Activated CD4-positive, alpha-beta T cell treated with anti-CD3 and anti-CD28 coated beads, Interleukin-2, amount 10 ng/mL, durations not matched to agents 7 days and 5 days (primary cell): ENCODE measurements around the gene TH. TPM values are rescaled to one million over a fixed set of nuclear protein-coding genes. Genes with fewer than 3 reads are reported as not detected.

ENCODE experiments used
- CTCF ChIA-PET: fragments of 350-600 bp; sonication (Branson Sonifier 250); formaldehyde crosslinking; loops from one replicate; lab custom pipeline; 2021; ENCODE audit warnings: antibody characterized with exemption; lab: Charles Lee
- POLR2A ChIA-PET: fragments of 350-600 bp; sonication (Branson Sonifier 250); formaldehyde crosslinking; loops from one replicate; lab custom pipeline; 2021; ENCODE audit warnings: antibody characterized with exemption; lab: Charles Lee
- DNase-seq: peaks from one replicate; pipeline ENCODE4 v3.0.0-alpha.2; 2020
- H3K27ac Mint-ChIP-seq: one replicate; pipeline ENCODE4 v1.8.0; 2021; ENCODE audit warnings: mild to moderate bottlenecking, moderate library complexity, mixed read lengths
- H3K27me3 Mint-ChIP-seq: one replicate; pipeline ENCODE4 v1.8.0; 2021; ENCODE audit warnings: mixed read lengths
- H3K36me3 Mint-ChIP-seq: one replicate; pipeline ENCODE4 v1.8.0; 2021; ENCODE audit warnings: low read depth, mixed read lengths
- H3K4me1 Mint-ChIP-seq: one replicate; pipeline ENCODE4 v1.8.0; 2021; ENCODE audit warnings: mixed read lengths
- H3K4me3 Mint-ChIP-seq: one replicate; pipeline ENCODE4 v1.8.0; 2021; ENCODE audit warnings: mild to moderate bottlenecking, moderate library complexity, mixed read lengths
- H3K9me3 Mint-ChIP-seq: one replicate; pipeline ENCODE4 v1.8.0; 2021; ENCODE audit warnings: mixed read lengths
- total RNA-seq, 2 experiments: library from RNA; stranded (reverse); gene quantifications; one replicate each; pipeline ENCODE4 v1.2.3, GENCODE V29; 2021

The TH gene
- total RNA-seq, 2 experiments from 2014 or later = not detected

- Mint-ChIP-seq H3K4me1 (peaks cover 2% of the 10 kb centered on the region), H3K36me3 (no peaks in the 10 kb centered on the region), H3K27me3 (peaks cover 45% of the 10 kb centered on the region), H3K9me3 (no peaks in the 10 kb centered on the region), H3K27ac (no peak overlapping the region), H3K4me3 (no peak overlapping the region)
- ChIA-PET CTCF (interaction anchor here (1.2 to 2.6 kb wide), 2 partner anchors 15 to 31 kb away, joined by 3 to 12 read pairs; no protein-coding TSS in a partner anchor), POLR2A (no interaction called here)
- no peak for DNase-seq
Measured at GRCh38 chr11:2135648-2136201, 35.9 kb downstream of the TH start.

- DNase-seq = no peak
- no peak overlapping the region for H3K4me3 Mint-ChIP-seq
- CTCF ChIA-PET = interaction anchor here (1.2 to 2.6 kb wide), 2 partner anchors 16 to 30 kb away, joined by 3 to 12 read pairs; no protein-coding TSS in a partner anchor
- POLR2A ChIA-PET = no interaction called here
- peaks cover 44% of the 10 kb centered on the region for H3K27me3 Mint-ChIP-seq
- H3K4me1 Mint-ChIP-seq = peaks cover 2% of the 10 kb centered on the region
- H3K36me3 Mint-ChIP-seq = no peaks in the 10 kb centered on the region
- H3K9me3 Mint-ChIP-seq = no peaks in the 10 kb centered on the region
- no peak overlapping the region for H3K27ac Mint-ChIP-seq
Measured at GRCh38 chr11:2135018-2135569, 36.5 kb downstream of the TH start.

- no peak for DNase-seq
- Mint-ChIP-seq H3K27me3 (peaks cover 42% of the 10 kb centered on the region), H3K9me3 (no peaks in the 10 kb centered on the region), H3K36me3 (no peaks in the 10 kb centered on the region), H3K27ac (no peak overlapping the region), H3K4me1 (peaks cover 2% of the 10 kb centered on the region), H3K4me3 (no peak overlapping the region)
- POLR2A ChIA-PET = no interaction called here
- CTCF ChIA-PET = interaction anchor here (0.7 to 2.6 kb wide), 4 partner anchors 9 to 97 kb away, joined by 3 to 12 read pairs (median 4); no protein-coding TSS in a partner anchor
Measured at GRCh38 chr11:2134022-2135010, 37.3 kb downstream of the TH start.

- Mint-ChIP-seq H3K9me3 (no peaks in the 10 kb centered on the region), H3K27me3 (peaks cover 39% of the 10 kb centered on the region), H3K4me3 (no peak overlapping the region), H3K36me3 (no peaks in the 10 kb centered on the region), H3K27ac (no peak overlapping the region), H3K4me1 (peaks cover 2% of the 10 kb centered on the region)
- POLR2A ChIA-PET = no interaction called here
- no peak for DNase-seq
- CTCF ChIA-PET = interaction anchor here (0.7 to 1.4 kb wide), 3 partner anchors 10 to 96 kb away, joined by 3 to 5 read pairs (median 4); no protein-coding TSS in a partner anchor
Measured at GRCh38 chr11:2133241-2134021, 38.2 kb downstream of the TH start.

- no peak for DNase-seq
- no peaks in the 10 kb centered on the region for H3K9me3 Mint-ChIP-seq
- H3K27ac Mint-ChIP-seq = no peak overlapping the region
- ChIA-PET POLR2A (no interaction called here), CTCF (interaction anchor here (1.2 to 1.4 kb wide), 2 partner anchors 18 to 96 kb away, joined by 4 to 5 read pairs; no protein-coding TSS in a partner anchor)
- H3K4me1 Mint-ChIP-seq = no peaks in the 10 kb centered on the region
- peaks cover 38% of the 10 kb centered on the region for H3K27me3 Mint-ChIP-seq
- H3K4me3 Mint-ChIP-seq = no peak overlapping the region
- no peaks in the 10 kb centered on the region for H3K36me3 Mint-ChIP-seq
Measured at GRCh38 chr11:2132874-2133240, 38.8 kb downstream of the TH start.

- Mint-ChIP-seq H3K4me1 (no peaks in the 10 kb centered on the region), H3K27ac (no peak overlapping the region), H3K9me3 (no peaks in the 10 kb centered on the region), H3K36me3 (no peaks in the 10 kb centered on the region), H3K4me3 (no peak overlapping the region), H3K27me3 (peaks cover 32% of the 10 kb centered on the region)
- POLR2A ChIA-PET = no interaction called here
- CTCF ChIA-PET = no interaction called here
- DNase-seq = no peak
Measured at GRCh38 chr11:2132246-2132645, 39.4 kb downstream of the TH start.

GRCh38 chr11:2131371-2132236 is 40.0 kb downstream of the TH start:
- ChIA-PET POLR2A (no interaction called here), CTCF (no interaction called here)
- Mint-ChIP-seq H3K4me3 (no peak overlapping the region), H3K9me3 (no peaks in the 10 kb centered on the region), H3K27me3 (peaks cover 28% of the 10 kb centered on the region), H3K36me3 (no peaks in the 10 kb centered on the region), H3K27ac (no peak overlapping the region), H3K4me1 (no peaks in the 10 kb centered on the region)
- no peak for DNase-seq

GRCh38 chr11:2130881-2131352 is 40.7 kb downstream of the TH start:
- H3K27ac Mint-ChIP-seq = no peak overlapping the region
- no peaks in the 10 kb centered on the region for H3K9me3 Mint-ChIP-seq
- peaks cover 21% of the 10 kb centered on the region for H3K27me3 Mint-ChIP-seq
- POLR2A ChIA-PET = no interaction called here
- no peak overlapping the region for H3K4me3 Mint-ChIP-seq
- DNase-seq = no peak
- no peaks in the 10 kb centered on the region for H3K36me3 Mint-ChIP-seq
- CTCF ChIA-PET = no interaction called here
- no peaks in the 10 kb centered on the region for H3K4me1 Mint-ChIP-seq

GRCh38 chr11:2129699-2130366 is 41.8 kb downstream of the TH start:
- H3K9me3 Mint-ChIP-seq = no peaks in the 10 kb centered on the region
- H3K27ac Mint-ChIP-seq = no peak overlapping the region
- peaks cover 15% of the 10 kb centered on the region for H3K27me3 Mint-ChIP-seq
- ChIA-PET CTCF (interaction anchor here (2.8 kb wide), 1 partner anchor 22 kb away, joined by 9 read pairs; no protein-coding TSS in a partner anchor), POLR2A (no interaction called here)
- H3K4me1 Mint-ChIP-seq = no peaks in the 10 kb centered on the region
- no peaks in the 10 kb centered on the region for H3K36me3 Mint-ChIP-seq
- no peak for DNase-seq
- H3K4me3 Mint-ChIP-seq = no peak overlapping the region

GRCh38 chr11:2129308-2129698 is 42.3 kb downstream of the TH start:
- Mint-ChIP-seq H3K4me3 (no peak overlapping the region), H3K27me3 (peaks cover 15% of the 10 kb centered on the region)
- CTCF ChIA-PET = interaction anchor here (2.8 kb wide), 1 partner anchor 23 kb away, joined by 9 read pairs; no protein-coding TSS in a partner anchor

More at GRCh38 chr11:2129308-2129698, 42.3 kb downstream of the TH start:
- Mint-ChIP-seq H3K9me3 (no peaks in the 10 kb centered on the region), H3K36me3 (no peaks in the 10 kb centered on the region), H3K27ac (no peak overlapping the region), H3K4me1 (no peaks in the 10 kb centered on the region)
- no peak for DNase-seq
- POLR2A ChIA-PET = no interaction called here
